ENCODE data around the gene ERP27. TPM values are rescaled to one million over a fixed set of nuclear protein-coding genes. Genes with fewer than 3 reads are reported as not detected.

The ERP27 gene
- total RNA-seq, 1 donor from 2014 or later = not detected

DNA sequence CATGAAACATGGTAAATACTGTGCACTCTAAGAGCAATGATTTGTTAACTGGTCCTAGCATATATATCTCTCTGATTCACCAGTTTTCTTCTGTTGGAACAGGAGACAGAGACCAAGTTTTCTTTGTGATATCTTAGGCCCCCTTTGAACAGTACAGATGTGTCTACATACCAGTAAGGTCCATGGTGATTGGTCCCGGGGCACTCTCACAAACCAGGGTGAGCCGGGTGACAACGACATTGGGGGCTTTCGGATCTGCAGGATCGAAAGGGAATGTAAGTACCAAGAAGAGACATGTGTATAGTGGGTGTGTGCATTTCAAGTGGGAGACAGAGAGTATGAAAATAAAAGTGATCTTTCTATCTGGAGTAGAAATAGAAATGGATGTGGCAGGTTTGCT, 11.3 kb upstream of the ERP27 start:
- H3K27me3 ChIP-seq = no peaks in the 10 kb centered on the region
- peaks cover 4% of the 10 kb centered on the region for H3K4me1 ChIP-seq
- DNase-seq (ENCODE audit: low spot score) = no peak
- no peak overlapping the region for H3K4me2 ChIP-seq
- no peak overlapping the region for H3K4me3 Mint-ChIP-seq
- H3K27me3 Mint-ChIP-seq (ENCODE audit: insufficient read depth, low read depth) = peaks cover 3% of the 10 kb centered on the region
- no peaks in the 10 kb centered on the region for H3K9me3 Mint-ChIP-seq
- peaks cover 42% of the 10 kb centered on the region for H3K4me1 Mint-ChIP-seq
- H2AFZ ChIP-seq (replicated peaks) = no peak overlapping the region
- no peak for TF ChIP-seq EZH2phosphoT487 (IDR thresholded peaks at IDR 0.05)
- TF ChIP-seq, protein P1, sequence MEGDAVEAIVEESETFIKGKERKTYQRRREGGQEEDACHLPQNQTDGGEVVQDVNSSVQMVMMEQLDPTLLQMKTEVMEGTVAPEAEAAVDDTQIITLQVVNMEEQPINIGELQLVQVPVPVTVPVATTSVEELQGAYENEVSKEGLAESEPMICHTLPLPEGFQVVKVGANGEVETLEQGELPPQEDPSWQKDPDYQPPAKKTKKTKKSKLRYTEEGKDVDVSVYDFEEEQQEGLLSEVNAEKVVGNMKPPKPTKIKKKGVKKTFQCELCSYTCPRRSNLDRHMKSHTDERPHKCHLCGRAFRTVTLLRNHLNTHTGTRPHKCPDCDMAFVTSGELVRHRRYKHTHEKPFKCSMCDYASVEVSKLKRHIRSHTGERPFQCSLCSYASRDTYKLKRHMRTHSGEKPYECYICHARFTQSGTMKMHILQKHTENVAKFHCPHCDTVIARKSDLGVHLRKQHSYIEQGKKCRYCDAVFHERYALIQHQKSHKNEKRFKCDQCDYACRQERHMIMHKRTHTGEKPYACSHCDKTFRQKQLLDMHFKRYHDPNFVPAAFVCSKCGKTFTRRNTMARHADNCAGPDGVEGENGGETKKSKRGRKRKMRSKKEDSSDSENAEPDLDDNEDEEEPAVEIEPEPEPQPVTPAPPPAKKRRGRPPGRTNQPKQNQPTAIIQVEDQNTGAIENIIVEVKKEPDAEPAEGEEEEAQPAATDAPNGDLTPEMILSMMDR (IDR thresholded peaks at IDR 0.05) = no peak
- no peak for TF ChIP-seq EZH2 (IDR thresholded peaks at IDR 0.05)
- H3K79me2 ChIP-seq (ENCODE audit: low read depth) = no peaks in the 10 kb centered on the region
- H3K27ac Mint-ChIP-seq = no peak overlapping the region
- H3K4me3 ChIP-seq = no peak overlapping the region
- H3K36me3 ChIP-seq = no peaks in the 10 kb centered on the region
- H3K9ac ChIP-seq = no peak overlapping the region
- no peak overlapping the region for H3K27ac ChIP-seq
- no peaks in the 10 kb centered on the region for H3K36me3 Mint-ChIP-seq
- H3F3A ChIP-seq (ENCODE audit: low read depth) = no peaks in the 10 kb centered on the region
- H3K9me3 ChIP-seq (ENCODE audit: low read depth) = no peaks in the 10 kb centered on the region
- no peaks in the 10 kb centered on the region for H4K20me1 ChIP-seq (ENCODE audit: low read depth)

DNA sequence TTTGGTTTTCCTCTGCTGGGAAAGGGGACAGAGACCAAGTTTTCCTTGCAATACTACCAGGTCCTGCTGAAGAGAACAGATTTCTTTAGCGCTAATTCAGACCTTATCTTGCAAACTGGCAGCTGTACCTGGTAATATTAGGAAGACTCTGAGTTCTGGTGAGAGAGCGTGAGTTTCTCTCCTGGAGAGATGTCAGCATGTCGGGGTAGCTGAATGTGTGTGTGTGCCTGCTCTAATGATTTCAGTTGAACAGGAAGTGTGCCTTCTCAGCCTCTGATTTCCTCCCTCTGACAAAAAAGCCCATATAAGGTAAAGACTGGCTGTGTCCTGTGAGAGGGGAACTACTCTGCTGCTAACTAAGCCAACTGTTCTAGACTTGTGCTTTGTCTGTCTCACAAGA, 10.3 kb upstream of the ERP27 start:
- no peak overlapping the region for H3K9ac ChIP-seq

DNA sequence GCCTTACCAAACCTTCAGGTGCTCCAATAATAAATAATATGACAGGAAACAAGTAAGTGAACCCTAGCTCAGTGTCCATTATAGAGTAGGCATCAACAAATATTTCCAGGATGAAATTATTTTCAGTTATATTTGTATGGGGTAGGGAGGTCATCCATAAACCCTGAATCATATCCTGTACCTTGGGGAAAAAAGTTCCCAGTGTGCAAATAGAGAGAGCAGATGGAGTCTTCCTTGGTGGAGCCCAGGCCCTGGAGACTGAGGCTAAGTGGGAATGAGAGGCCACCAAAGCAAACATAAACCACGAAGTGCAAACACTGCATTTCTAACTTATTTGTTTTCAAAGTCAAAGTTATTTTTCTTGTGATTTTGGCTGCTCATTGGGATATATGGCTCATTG, 8.5 kb upstream of the ERP27 start:
- H3F3A ChIP-seq (ENCODE audit: low read depth) = no peaks in the 10 kb centered on the region
- Mint-ChIP-seq H3K4me1 (peaks cover 42% of the 10 kb centered on the region), H3K36me3 (no peaks in the 10 kb centered on the region), H3K4me3 (no peak overlapping the region), H3K27ac (no peak overlapping the region), H3K27me3 (ENCODE audit: insufficient read depth, low read depth) (peaks cover 3% of the 10 kb centered on the region), H3K9me3 (no peaks in the 10 kb centered on the region)
- H3K4me3 ChIP-seq = no peak overlapping the region
- no peaks in the 10 kb centered on the region for H3K9me3 ChIP-seq (ENCODE audit: low read depth)
- TF ChIP-seq EZH2 (IDR thresholded peaks at IDR 0.05) (no peak), EZH2phosphoT487 (IDR thresholded peaks at IDR 0.05) (no peak)
- TF ChIP-seq, protein P1 (IDR thresholded peaks at IDR 0.05) = no peak
- H3K27ac ChIP-seq = no peak overlapping the region
- no peaks in the 10 kb centered on the region for H3K36me3 ChIP-seq
- no peak overlapping the region for H3K9ac ChIP-seq
- DNase-seq (ENCODE audit: low spot score) = no peak
- H3K4me2 ChIP-seq = no peak overlapping the region
- H3K79me2 ChIP-seq (ENCODE audit: low read depth) = no peaks in the 10 kb centered on the region
- no peaks in the 10 kb centered on the region for H3K27me3 ChIP-seq
- H2AFZ ChIP-seq (replicated peaks) = no peak overlapping the region
- H3K4me1 ChIP-seq = peaks cover 4% of the 10 kb centered on the region
- no peaks in the 10 kb centered on the region for H4K20me1 ChIP-seq (ENCODE audit: low read depth)

More for the DNA sequence above, 10.3 kb upstream of the ERP27 start:
- no peak overlapping the region for H3K4me3 Mint-ChIP-seq
- no peak overlapping the region for H3K27ac ChIP-seq
- no peak overlapping the region for H3K4me2 ChIP-seq
- no peak for DNase-seq (ENCODE audit: low spot score)
- TF ChIP-seq EZH2phosphoT487 (IDR thresholded peaks at IDR 0.05) = no peak
- TF ChIP-seq, protein P1 (IDR thresholded peaks at IDR 0.05) = no peak
- TF ChIP-seq EZH2 (IDR thresholded peaks at IDR 0.05) = no peak
- H3K27ac Mint-ChIP-seq = peak overlapping the region; percentile 94
- H3K4me1 ChIP-seq = peaks cover 4% of the 10 kb centered on the region
- H3K4me1 Mint-ChIP-seq = peaks cover 42% of the 10 kb centered on the region
- H3K9me3 Mint-ChIP-seq = no peaks in the 10 kb centered on the region
- H3K36me3 Mint-ChIP-seq = no peaks in the 10 kb centered on the region
- no peaks in the 10 kb centered on the region for H3F3A ChIP-seq (ENCODE audit: low read depth)
- no peaks in the 10 kb centered on the region for H3K9me3 ChIP-seq (ENCODE audit: low read depth)
- H3K27me3 ChIP-seq = no peaks in the 10 kb centered on the region
- no peak overlapping the region for H3K4me3 ChIP-seq
- peaks cover 3% of the 10 kb centered on the region for H3K27me3 Mint-ChIP-seq (ENCODE audit: insufficient read depth, low read depth)
- H4K20me1 ChIP-seq (ENCODE audit: low read depth) = no peaks in the 10 kb centered on the region
- no peaks in the 10 kb centered on the region for H3K79me2 ChIP-seq (ENCODE audit: low read depth)
- no peaks in the 10 kb centered on the region for H3K36me3 ChIP-seq
- H2AFZ ChIP-seq (replicated peaks) = peak overlapping the region; percentile 91

All from neural progenitor cell (in vitro differentiated cells).